ENCODE results near the gene CELSR2. TPM values are rescaled to one million over a fixed set of nuclear protein-coding genes. Genes with fewer than 3 reads are reported as not detected.
A peak's percentile ranks its signal among the peaks of the same experiment; 100 is the strongest.

Gene CELSR2
- total and polyA plus RNA-seq, 2 of the 8 experiments (the other 6 are each of a cell fraction or from before 2014, with no cell fraction given), result 12.0 to 27.7 TPM

DNA sequence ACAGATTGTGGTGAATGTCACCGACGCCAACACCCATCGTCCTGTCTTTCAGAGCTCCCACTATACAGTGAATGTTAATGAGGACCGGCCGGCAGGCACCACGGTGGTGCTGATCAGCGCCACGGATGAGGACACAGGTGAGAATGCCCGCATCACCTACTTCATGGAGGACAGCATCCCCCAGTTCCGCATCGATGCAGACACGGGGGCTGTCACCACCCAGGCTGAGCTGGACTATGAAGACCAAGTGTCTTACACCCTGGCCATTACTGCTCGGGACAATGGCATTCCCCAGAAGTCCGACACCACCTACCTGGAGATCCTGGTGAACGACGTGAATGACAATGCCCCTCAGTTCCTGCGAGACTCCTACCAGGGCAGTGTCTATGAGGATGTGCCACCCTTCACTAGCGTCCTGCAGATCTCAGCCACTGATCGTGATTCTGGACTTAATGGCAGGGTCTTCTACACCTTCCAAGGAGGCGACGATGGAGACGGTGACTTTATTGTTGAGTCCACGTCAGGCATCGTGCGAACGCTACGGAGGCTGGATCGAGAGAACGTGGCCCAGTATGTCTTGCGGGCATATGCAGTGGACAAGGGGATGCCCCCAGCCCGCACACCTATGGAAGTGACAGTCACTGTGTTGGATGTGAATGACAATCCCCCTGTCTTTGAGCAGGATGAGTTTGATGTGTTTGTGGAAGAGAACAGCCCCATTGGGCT is 3.0 kb downstream of the CELSR2 start:
- FAIRE-seq (no peak), DNase-seq (ENCODE audit: low read depth in 1 of 2, low spot score in 2 of 2) (no peak)
- Histone ChIP-seq H3K4me3 (ENCODE audit: extremely low read depth in 1 of 4, insufficient read depth in 2 of 4, low read depth in 3 of 4, low read length in 4 of 4) (no peak overlapping the region), H2BK12ac (ENCODE audit: low read depth, low read length) (peak overlapping the region; percentile 39; the same call in 1 of the 2 replicates), H3K27me3 (replicated peaks in 1 of 4; ENCODE audit: control insufficient read depth in 3 of 4, extremely low read depth in 1 of 4, insufficient read depth in 3 of 4, low read length in 3 of 4) (peaks cover 0 to 22% (median 16%) of the 10 kb centered on the region in 4 experiments; a peak in 5 of 7 replicates), H3K9me3 (ENCODE audit: insufficient read depth in 2 of 2, low read depth in 1 of 2, low read length in 1 of 2) (no peaks in the 10 kb centered on the region; a peak in 2 of 4 replicates), H3K36me3 (ENCODE audit: control insufficient read depth in 2 of 4, insufficient read depth in 4 of 4, low read length in 3 of 4) (peaks cover 0 to 8% (median 0%) of the 10 kb centered on the region in 4 experiments; a peak in 3 of 8 replicates), H2AK5ac (ENCODE audit: low read depth, low read length) (no peak overlapping the region; the same call in 1 of the 2 replicates), H3K4me2 (ENCODE audit: insufficient read depth in 1 of 2, low read depth in 2 of 2, low read length in 2 of 2) (no peak overlapping the region), H3K14ac (ENCODE audit: insufficient read length) (no peak overlapping the region), H3K56ac (replicated peaks; ENCODE audit: insufficient read length, low read depth, low read length) (no peak overlapping the region), H4K8ac (ENCODE audit: extremely low read depth, insufficient read depth, low read length) (no peak overlapping the region), H3K27ac (ENCODE audit: low read depth, low read length) (no peak overlapping the region), H3K79me2 (ENCODE audit: control insufficient read depth in 1 of 2, insufficient read depth in 2 of 2, low read length in 2 of 2) (peaks cover 0 to 32% of the 10 kb centered on the region in 2 experiments; a peak in 1 of 4 replicates), H2BK15ac (ENCODE audit: low read length) (0 out of 2 replicates have a peak overlapping the region, but pooled peaks have one; percentile 72), H3K23ac (ENCODE audit: insufficient read length) (no peak overlapping the region), H3K79me1 (ENCODE audit: low read depth, low read length) (peaks cover 13% of the 10 kb centered on the region; the same call in 1 of the 2 replicates), H2BK120ac (replicated peaks; ENCODE audit: low read depth, low read length) (no peak overlapping the region), H2BK20ac (ENCODE audit: low read length) (no peak overlapping the region), H2BK5ac (ENCODE audit: low read depth, low read length) (no peak overlapping the region; the same call in 1 of the 2 replicates), H4K5ac (ENCODE audit: insufficient read length, low read depth, low read length) (no peak overlapping the region), H2AFZ (ENCODE audit: low read length) (no peak overlapping the region), H4K91ac (replicated peaks; ENCODE audit: insufficient read length, low read length) (no peak overlapping the region), H4K20me1 (replicated peaks in 1 of 2; ENCODE audit: control insufficient read depth in 1 of 2, insufficient read depth in 2 of 2, low read length in 2 of 2) (peaks cover 3 to 7% of the 10 kb centered on the region in 2 experiments), H3K4me1 (replicated peaks in 1 of 4; ENCODE audit: control insufficient read depth in 3 of 4, insufficient read depth in 4 of 4, low read length in 3 of 4) (peaks cover 5 to 41% (median 37%) of the 10 kb centered on the region in 4 experiments), H3K18ac (ENCODE audit: extremely low read depth, low read length) (no peak overlapping the region), H3K23me2 (ENCODE audit: low read depth, low read length) (peaks cover 3% of the 10 kb centered on the region; the same call in 1 of the 2 replicates), H3K9ac (replicated peaks in 1 of 4; ENCODE audit: extremely low read depth in 1 of 4, low read depth in 3 of 4, low read length in 3 of 4) (no peak overlapping the region), H3K4ac (replicated peaks; ENCODE audit: insufficient read length, low read depth, low read length) (no peak overlapping the region)
- 96% methylated on average over 28 of the region's 31 CpGs; no CpG with 5 or more reads in 1 of the 2 experiments for WGBS, 2 experiments (ENCODE audit: extremely low coverage in 1 of 2, insufficient coverage in 1 of 2, insufficient read length in 1 of 2, insufficient replicate concordance in 2 of 2, low coverage in 1 of 2, low lambda C conversion rate in 2 of 2, missing lambda C conversion rate in 1 of 2)
- POLR2A ChIA-PET (ENCODE audit: partially characterized antibody), result interaction anchor here (5.8 to 12.2 kb wide), 2 partner anchors 15 to 38 kb away, joined by 36 to 252 read pairs; partner anchors contain the start of gene SARS1
- CTCF ChIA-PET (ENCODE audit: partially characterized antibody), result interaction anchor here (0.6 to 28.7 kb wide), 7 partner anchors 12 to 294 kb away, joined by 3 to 651 read pairs (median 32); partner anchors contain the start of genes SARS1 and SORT1
- TF ChIP-seq JUN (IDR thresholded peaks at IDR 0.05; ENCODE audit: low read depth, low read length) (no peak), TAF7 (optimal IDR thresholded peaks at IDR 0.05; ENCODE audit: borderline replicate concordance, low read depth, low read length) (no peak), PHF8 (conservative IDR thresholded peaks at IDR 0.05; ENCODE audit: low read depth, low read length) (no peak), CBX8 (IDR thresholded peaks at IDR 0.05; ENCODE audit: borderline replicate concordance, low read depth, low read length) (no peak), SUZ12 (IDR thresholded peaks at IDR 0.05; ENCODE audit: low read length) (no peak), MAX (IDR thresholded peaks at IDR 0.05) (no peak), NRF1 (IDR thresholded peaks at IDR 0.05; ENCODE audit: low read depth, low read length) (no peak), GABPA (IDR thresholded peaks at IDR 0.05; ENCODE audit: borderline replicate concordance, insufficient read depth, low read length) (no peak), KDM4A (IDR thresholded peaks at IDR 0.05; ENCODE audit: low read depth, low read length, severe bottlenecking) (no peak), POLR2A (IDR thresholded peaks at IDR 0.05; ENCODE audit: control extremely low read depth in 1 of 2, low read depth in 2 of 2, low read length in 2 of 2) (no peak), RFX5 (IDR thresholded peaks at IDR 0.05; ENCODE audit: borderline replicate concordance, low read depth, low read length) (no peak), KDM5A (IDR thresholded peaks at IDR 0.05; ENCODE audit: low read length) (no peak)

Data from H1 (cell line).